ENCODE data around the gene GPR25. TPM values are rescaled to one million over a fixed set of nuclear protein-coding genes. Genes with fewer than 3 reads are reported as not detected.

The GPR25 gene
- total RNA-seq, 1 experiment from 2014 or later, result not detected

DNA sequence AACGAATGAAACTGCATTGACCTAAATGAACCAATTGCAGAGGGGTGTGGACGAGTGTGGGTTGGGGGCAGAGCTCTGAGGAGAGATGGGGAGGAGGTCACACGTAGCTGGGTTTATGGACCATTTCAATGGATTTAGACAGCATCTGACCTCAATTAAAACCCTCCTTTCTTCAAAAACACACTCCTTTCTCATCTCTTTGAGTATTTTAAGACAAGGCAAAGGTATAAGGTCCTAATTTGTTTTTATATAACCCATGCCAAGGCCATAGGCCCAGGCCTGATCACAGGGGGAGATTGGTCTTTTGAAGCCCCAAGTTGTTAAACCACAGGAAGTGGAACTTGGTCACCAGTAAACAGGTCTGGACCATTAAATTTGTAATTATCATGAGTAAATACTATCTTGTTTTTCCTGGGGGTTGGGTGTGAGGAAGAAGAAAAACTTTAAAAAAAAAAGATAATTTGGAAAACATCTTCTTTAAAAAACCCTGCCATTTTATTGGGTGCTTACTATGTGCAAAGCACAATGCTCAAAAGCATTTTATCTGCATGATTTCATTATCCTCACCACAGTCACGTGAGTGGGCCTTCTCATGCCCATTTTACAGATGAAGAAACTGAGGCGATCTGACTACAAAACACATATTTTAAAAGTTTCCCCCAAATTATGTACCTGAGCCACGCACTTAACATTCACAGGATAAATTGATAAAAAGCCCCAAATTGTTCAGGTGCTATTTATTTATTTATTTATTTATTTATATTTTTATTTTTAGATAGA lies 13.0 kb downstream of the GPR25 start:
- Histone ChIP-seq H3K27me3 (no peaks in the 10 kb centered on the region), H3K36me3 (no peaks in the 10 kb centered on the region), H3K4me1 (peaks cover 16% of the 10 kb centered on the region), H3K9me3 (replicated peaks) (no peaks in the 10 kb centered on the region), H3K27ac (no peak overlapping the region), H3K4me3 (no peak overlapping the region)
- DNase-seq, result no peak

GRCh38 chr1:200886594-200886993 lies 13.8 kb downstream of the GPR25 start:
- no peak for DNase-seq
- H3K27me3 ChIP-seq, result no peaks in the 10 kb centered on the region

GRCh38 chr1:200887036-200887435 lies 14.3 kb downstream of the GPR25 start:
- H3K27me3 ChIP-seq, result no peaks in the 10 kb centered on the region

More at GRCh38 chr1:200886594-200886993, 13.8 kb downstream of the GPR25 start:
- no peaks in the 10 kb centered on the region for H3K9me3 ChIP-seq (replicated peaks)
- H3K27ac ChIP-seq, result no peak overlapping the region
- H3K4me3 ChIP-seq, result no peak overlapping the region
- H3K4me1 ChIP-seq, result peaks cover 14% of the 10 kb centered on the region
- no peaks in the 10 kb centered on the region for H3K36me3 ChIP-seq

GRCh38 chr1:200887772-200888348 lies 15.1 kb downstream of the GPR25 start:
- no peaks in the 10 kb centered on the region for H3K9me3 ChIP-seq (replicated peaks)
- peak overlapping the region; percentile 24; the same call in 1 of the 2 replicates for H3K27ac ChIP-seq
- no peaks in the 10 kb centered on the region for H3K36me3 ChIP-seq
- H3K4me1 ChIP-seq, result peaks cover 14% of the 10 kb centered on the region
- DNase-seq, result no peak
- no peaks in the 10 kb centered on the region for H3K27me3 ChIP-seq
- H3K4me3 ChIP-seq, result no peak overlapping the region

More at GRCh38 chr1:200887036-200887435, 14.3 kb downstream of the GPR25 start:
- DNase-seq, result no peak
- no peaks in the 10 kb centered on the region for H3K36me3 ChIP-seq
- H3K9me3 ChIP-seq (replicated peaks), result no peaks in the 10 kb centered on the region
- H3K27ac ChIP-seq, result no peak overlapping the region
- peaks cover 14% of the 10 kb centered on the region for H3K4me1 ChIP-seq
- no peak overlapping the region for H3K4me3 ChIP-seq

DNA sequence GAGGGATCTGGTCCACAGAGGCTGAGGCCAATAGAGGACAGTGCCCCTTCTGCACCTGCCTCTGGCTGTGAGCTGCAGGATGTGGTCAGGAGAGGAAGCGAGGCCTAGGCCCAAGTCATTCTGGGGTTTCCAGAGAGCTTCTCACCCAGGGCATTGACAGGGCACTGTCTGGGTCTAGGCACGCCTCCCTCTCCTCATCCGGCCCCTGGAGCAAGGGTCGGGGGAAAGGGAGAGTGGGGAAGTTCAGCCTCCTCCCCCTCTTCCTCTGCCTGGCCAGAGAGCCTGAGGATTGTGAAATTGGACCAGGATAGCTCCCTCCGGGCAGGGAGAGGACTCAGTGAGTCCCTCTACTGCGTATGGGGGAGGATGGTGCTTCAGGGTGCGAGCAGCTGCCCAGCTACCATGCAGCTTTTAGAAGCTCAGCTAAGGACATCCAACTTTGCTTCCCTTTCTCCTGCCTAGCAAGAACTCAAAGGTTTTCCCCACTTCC lies 15.6 kb downstream of the GPR25 start:
- H3K27me3 ChIP-seq, result no peaks in the 10 kb centered on the region
- H3K9me3 ChIP-seq (replicated peaks), result no peaks in the 10 kb centered on the region
- H3K4me1 ChIP-seq, result peaks cover 17% of the 10 kb centered on the region
- peak overlapping the region; percentile 38 for H3K27ac ChIP-seq
- DNase-seq, result peak; percentile 71 to 82
- no peak overlapping the region for H3K4me3 ChIP-seq
- H3K36me3 ChIP-seq, result no peaks in the 10 kb centered on the region

- DNase-seq, result no peak
- no peak overlapping the region for H3K4me3 ChIP-seq
- H3K4me1 ChIP-seq, result peaks cover 20% of the 10 kb centered on the region
- no peaks in the 10 kb centered on the region for H3K27me3 ChIP-seq
- no peak overlapping the region for H3K27ac ChIP-seq
- H3K9me3 ChIP-seq (replicated peaks), result no peaks in the 10 kb centered on the region
- no peaks in the 10 kb centered on the region for H3K36me3 ChIP-seq
These were observed 16.8 kb downstream of the GPR25 start for GRCh38 chr1:200889571-200889970.

- Histone ChIP-seq H3K4me3 (no peak overlapping the region), H3K4me1 (peaks cover 24% of the 10 kb centered on the region), H3K27me3 (no peaks in the 10 kb centered on the region), H3K27ac (no peak overlapping the region), H3K36me3 (no peaks in the 10 kb centered on the region), H3K9me3 (replicated peaks) (no peaks in the 10 kb centered on the region)
- DNase-seq, result no peak
These were observed 17.2 kb downstream of the GPR25 start for GRCh38 chr1:200890027-200890426.

GRCh38 chr1:200890818-200891773 lies 18.3 kb downstream of the GPR25 start:
- H3K36me3 ChIP-seq, result no peaks in the 10 kb centered on the region
- DNase-seq, result peak; percentile 70 to 79
- peak overlapping the region; percentile 75 for H3K4me3 ChIP-seq
- no peaks in the 10 kb centered on the region for H3K27me3 ChIP-seq
- peak overlapping the region; percentile 98 for H3K27ac ChIP-seq
- H3K9me3 ChIP-seq (replicated peaks), result no peaks in the 10 kb centered on the region
- peaks cover 34% of the 10 kb centered on the region for H3K4me1 ChIP-seq

GRCh38 chr1:200891774-200892157 lies 19.0 kb downstream of the GPR25 start:
- Histone ChIP-seq H3K4me3 (peak overlapping the region; percentile 75), H3K27me3 (no peaks in the 10 kb centered on the region)

DNA sequence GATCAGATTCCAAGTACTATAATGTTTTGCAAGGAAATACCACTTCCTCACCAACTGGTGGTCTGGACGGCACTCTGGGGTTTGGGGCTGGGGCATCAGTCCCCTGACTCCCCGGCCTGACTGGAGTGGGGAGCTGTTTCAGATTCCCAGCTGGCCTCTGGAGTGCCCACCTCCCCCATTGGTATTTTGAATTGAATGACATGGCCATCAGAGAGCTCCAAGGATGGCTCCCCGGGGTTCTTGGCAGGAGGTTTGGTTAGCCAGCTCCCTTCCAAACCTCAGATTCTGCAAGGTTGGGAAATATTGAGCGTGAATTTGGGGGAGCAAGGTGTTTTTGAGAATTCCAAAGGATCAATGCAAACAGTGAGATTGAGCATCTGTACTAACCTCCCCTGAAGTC lies 19.8 kb downstream of the GPR25 start:
- Histone ChIP-seq H3K27me3 (no peaks in the 10 kb centered on the region), H3K4me1 (peaks cover 36% of the 10 kb centered on the region), H3K4me3 (peak overlapping the region; percentile 75), H3K27ac (peak overlapping the region; percentile 98), H3K9me3 (replicated peaks) (no peaks in the 10 kb centered on the region), H3K36me3 (no peaks in the 10 kb centered on the region)
- DNase-seq, result peak; percentile 26 to 29

More at GRCh38 chr1:200891774-200892157, 19.0 kb downstream of the GPR25 start:
- H3K36me3 ChIP-seq, result no peaks in the 10 kb centered on the region
- H3K27ac ChIP-seq, result peak overlapping the region; percentile 98
- H3K4me1 ChIP-seq, result peaks cover 37% of the 10 kb centered on the region
- DNase-seq, result peak; percentile 69 to 76
- no peaks in the 10 kb centered on the region for H3K9me3 ChIP-seq (replicated peaks)

GRCh38 chr1:200892958-200893357 lies 20.2 kb downstream of the GPR25 start:
- no peaks in the 10 kb centered on the region for H3K9me3 ChIP-seq (replicated peaks)
- H3K4me3 ChIP-seq, result peak overlapping the region; percentile 75
- no peaks in the 10 kb centered on the region; the same call in 1 of the 2 replicates for H3K36me3 ChIP-seq
- H3K4me1 ChIP-seq, result peaks cover 32% of the 10 kb centered on the region
- no peak overlapping the region; the same call in 1 of the 2 replicates for H3K27ac ChIP-seq
- no peaks in the 10 kb centered on the region for H3K27me3 ChIP-seq
- no peak for DNase-seq

- no peak overlapping the region for H3K27ac ChIP-seq
- H3K27me3 ChIP-seq, result no peaks in the 10 kb centered on the region
- no peaks in the 10 kb centered on the region; the same call in 1 of the 2 replicates for H3K36me3 ChIP-seq
- H3K9me3 ChIP-seq (replicated peaks), result no peaks in the 10 kb centered on the region
- DNase-seq, result no peak
- H3K4me3 ChIP-seq, result no peak overlapping the region
- H3K4me1 ChIP-seq, result peaks cover 29% of the 10 kb centered on the region
These were observed 20.7 kb downstream of the GPR25 start for GRCh38 chr1:200893411-200893901.

- Histone ChIP-seq H3K27ac (peak within 1 kb of the TSS; percentile 66), H3K4me1 (peaks cover 23% of the 10 kb centered on the region), H3K4me3 (no peak within 1 kb of the TSS), H3K9me3 (replicated peaks) (no peaks in the 10 kb centered on the region), H3K36me3 (peaks cover 1% of the 10 kb centered on the region; the same call in 1 of the 2 replicates), H3K27me3 (no peaks in the 10 kb centered on the region)
- no peak for DNase-seq
These were observed 22.1 kb downstream of the GPR25 start, which contains the start of gene INAVA for GRCh38 chr1:200894712-200895442. TSS of gene INAVA (plus strand) at chr1:200894900. CDS start at chr1:200898401, 3,501 bp downstream.

DNA sequence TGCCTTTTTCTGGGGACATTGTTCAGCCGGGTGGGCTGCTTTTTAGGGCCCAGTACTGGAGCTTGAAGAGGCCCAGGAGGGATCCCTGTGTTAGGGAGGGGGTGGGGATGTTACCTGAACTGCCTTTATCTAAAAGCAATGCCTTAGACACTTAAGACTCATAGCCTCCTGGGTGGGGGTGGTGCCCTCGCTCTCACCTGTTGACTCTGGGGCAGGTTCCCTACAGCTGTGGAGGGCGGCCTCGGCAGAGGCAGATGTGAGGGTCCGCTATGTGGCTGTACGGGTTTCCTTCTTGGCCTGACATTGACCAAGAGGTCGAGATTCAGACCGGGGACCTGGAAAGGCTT lies 22.6 kb downstream of the GPR25 start:
- H3K27me3 ChIP-seq, result no peaks in the 10 kb centered on the region

More for the DNA sequence above, 22.6 kb downstream of the GPR25 start:
- no peak overlapping the region for H3K4me3 ChIP-seq
- peak overlapping the region; percentile 66 for H3K27ac ChIP-seq
- peaks cover 23% of the 10 kb centered on the region for H3K4me1 ChIP-seq
- no peak for DNase-seq
- no peaks in the 10 kb centered on the region for H3K9me3 ChIP-seq (replicated peaks)
- H3K36me3 ChIP-seq, result peaks cover 5% of the 10 kb centered on the region; the same call in 1 of the 2 replicates

All from SJCRH30 (cell line).